Smooth muscle cell of the brain vasculature (primary cell): ENCODE measurements around the gene SSBP2.
"Not testable (repeated sequence)": the region's sequence is repeated elsewhere in the genome, so short reads cannot be mapped to it uniquely, and the experiment has no call there.

Experiments
- DNase-seq: peaks from one replicate; pipeline ENCODE4 v3.0.0-alpha.2; 2012; ENCODE audit warnings: low read depth, low spot score

Gene SSBP2

GRCh38 chr5:81592085-81592484 is 158.8 kb downstream of the SSBP2 start:
- not testable (repeated sequence) for DNase-seq

- no peak for DNase-seq
Observed at GRCh38 chr5:81590498-81591384, 160.2 kb downstream of the SSBP2 start.

- no peak for DNase-seq
Observed at GRCh38 chr5:81579262-81579924, 171.5 kb downstream of the SSBP2 start.

- DNase-seq: no peak
Observed at GRCh38 chr5:81577091-81577490, 173.8 kb downstream of the SSBP2 start.

GRCh38 chr5:81575924-81576323 is 175.0 kb downstream of the SSBP2 start:
- DNase-seq: no peak

GRCh38 chr5:81572201-81572600 is 178.7 kb downstream of the SSBP2 start:
- no peak for DNase-seq

- no peak for DNase-seq
Observed at GRCh38 chr5:81558188-81558587, 192.7 kb downstream of the SSBP2 start.

GRCh38 chr5:81556809-81557208 is 194.1 kb downstream of the SSBP2 start:
- no peak for DNase-seq

GRCh38 chr5:81555865-81556264 is 195.0 kb downstream of the SSBP2 start:
- no peak for DNase-seq

GRCh38 chr5:81554647-81555046 is 196.2 kb downstream of the SSBP2 start:
- DNase-seq: no peak

GRCh38 chr5:81553567-81554212 is 197.2 kb downstream of the SSBP2 start:
- no peak for DNase-seq

- no peak for DNase-seq
Observed at GRCh38 chr5:81552852-81553566, 197.9 kb downstream of the SSBP2 start.

GRCh38 chr5:81549123-81549522 is 201.8 kb downstream of the SSBP2 start:
- DNase-seq: no peak

- no peak for DNase-seq
Observed at GRCh38 chr5:81547001-81547400, 203.9 kb downstream of the SSBP2 start.

- no peak for DNase-seq
Observed at GRCh38 chr5:81545911-81546310, 205.0 kb downstream of the SSBP2 start.

- no peak for DNase-seq
Observed at GRCh38 chr5:81544351-81545018, 206.4 kb downstream of the SSBP2 start.

GRCh38 chr5:81542242-81542641 is 208.7 kb downstream of the SSBP2 start:
- no peak for DNase-seq

- DNase-seq: no peak
Observed at GRCh38 chr5:81537905-81538547, 212.9 kb downstream of the SSBP2 start.

- DNase-seq: no peak
Observed at GRCh38 chr5:81534441-81534840, 216.5 kb downstream of the SSBP2 start.

GRCh38 chr5:81533629-81534405 is 217.1 kb downstream of the SSBP2 start:
- DNase-seq: no peak
